Stomach (tissue), 4 donors: ENCODE measurements around the gene SKA3.

Experiments
- EP300 ChIP-seq: sonication (generic); formaldehyde crosslinking; IDR thresholded peaks from one replicate; pipeline ENCODE4 v1.6.1; 2017; ENCODE audit warnings: antibody characterized with exemption
- POLR2A ChIP-seq, 4 donors: fragments of 450-650 bp; IDR thresholded peaks; one replicate each; pipeline ENCODE4 v1.6.1; 2016; ENCODE audit warnings: antibody characterized with exemption in 4 of 4, control low read depth in 2 of 4, mild to moderate bottlenecking in 1 of 4, moderate library complexity in 1 of 4
- POLR2AphosphoS5 ChIP-seq, 3 donors: sonication (generic); formaldehyde crosslinking; IDR thresholded peaks; one replicate each; pipeline ENCODE4 v1.6.1; 2016; ENCODE audit warnings: antibody characterized with exemption in 3 of 3
- TF ChIP-seq, protein P1 (sequence below), 7 experiments: fragments of 450-650 bp in 4 of 7; fragments of 200-600 bp in 3 of 7; sonication (generic) in 3 of 7; IDR thresholded peaks; one replicate each; pipeline ENCODE4 v1.5.1; 2016 to 2019; ENCODE audit warnings: antibody characterized with exemption in 7 of 7, control low read depth in 2 of 7, mild to moderate bottlenecking in 1 of 7

DNA sequence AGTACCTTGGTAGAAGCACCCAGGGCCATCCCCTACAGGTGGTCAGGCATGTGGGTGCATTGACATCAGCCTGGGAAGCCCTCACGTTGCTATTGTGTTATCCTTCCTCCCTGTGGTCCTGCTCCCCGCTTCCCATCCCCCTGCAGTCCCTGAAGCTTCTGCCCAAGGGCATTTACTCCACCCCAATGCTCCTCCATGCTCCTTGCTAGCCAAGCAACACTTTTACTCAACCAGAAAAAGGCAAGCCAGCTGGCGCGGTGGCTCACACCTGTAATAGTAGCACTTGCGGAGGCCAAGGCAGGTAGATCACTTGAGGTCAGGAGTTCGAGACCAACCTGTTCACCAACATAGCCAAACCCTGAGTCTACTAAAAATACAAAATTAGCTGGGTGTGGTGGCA is 60.2 kb downstream of the SKA3 start:
- TF ChIP-seq EP300 (no peak), POLR2A (IDR thresholded peaks at IDR 0.05) (no peak), POLR2AphosphoS5 (IDR thresholded peaks at IDR 0.05) (no peak)
- TF ChIP-seq, protein P1, sequence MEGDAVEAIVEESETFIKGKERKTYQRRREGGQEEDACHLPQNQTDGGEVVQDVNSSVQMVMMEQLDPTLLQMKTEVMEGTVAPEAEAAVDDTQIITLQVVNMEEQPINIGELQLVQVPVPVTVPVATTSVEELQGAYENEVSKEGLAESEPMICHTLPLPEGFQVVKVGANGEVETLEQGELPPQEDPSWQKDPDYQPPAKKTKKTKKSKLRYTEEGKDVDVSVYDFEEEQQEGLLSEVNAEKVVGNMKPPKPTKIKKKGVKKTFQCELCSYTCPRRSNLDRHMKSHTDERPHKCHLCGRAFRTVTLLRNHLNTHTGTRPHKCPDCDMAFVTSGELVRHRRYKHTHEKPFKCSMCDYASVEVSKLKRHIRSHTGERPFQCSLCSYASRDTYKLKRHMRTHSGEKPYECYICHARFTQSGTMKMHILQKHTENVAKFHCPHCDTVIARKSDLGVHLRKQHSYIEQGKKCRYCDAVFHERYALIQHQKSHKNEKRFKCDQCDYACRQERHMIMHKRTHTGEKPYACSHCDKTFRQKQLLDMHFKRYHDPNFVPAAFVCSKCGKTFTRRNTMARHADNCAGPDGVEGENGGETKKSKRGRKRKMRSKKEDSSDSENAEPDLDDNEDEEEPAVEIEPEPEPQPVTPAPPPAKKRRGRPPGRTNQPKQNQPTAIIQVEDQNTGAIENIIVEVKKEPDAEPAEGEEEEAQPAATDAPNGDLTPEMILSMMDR (IDR thresholded peaks at IDR 0.05): no peak
